Measurements from ENCODE around the gene SHC2.

DNA sequence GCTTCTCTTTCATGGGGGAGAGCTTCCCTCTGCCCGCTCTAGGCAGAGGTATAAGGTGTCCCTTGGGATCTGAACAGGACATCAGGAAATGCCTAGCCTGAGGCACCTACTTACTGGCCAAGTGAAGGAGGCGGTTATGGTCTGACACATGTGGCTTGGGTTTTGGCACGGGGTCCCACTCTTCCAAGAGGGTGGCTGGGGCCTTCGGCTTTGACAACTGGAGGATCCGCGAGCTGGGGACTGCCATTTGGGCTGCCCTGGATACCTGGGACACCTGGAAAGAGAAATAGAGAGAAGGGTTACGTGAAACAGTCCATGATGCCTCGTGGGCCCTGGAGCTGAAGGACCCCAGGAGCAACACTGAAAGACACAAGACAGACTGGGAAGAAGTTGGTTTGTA is 93.9 kb downstream of the SHC2 start:
- TF ChIP-seq EZH2phosphoT487 (IDR thresholded peaks at IDR 0.05; ENCODE audit: borderline replicate concordance, low read length), result no peak
- TF ChIP-seq, protein P1, sequence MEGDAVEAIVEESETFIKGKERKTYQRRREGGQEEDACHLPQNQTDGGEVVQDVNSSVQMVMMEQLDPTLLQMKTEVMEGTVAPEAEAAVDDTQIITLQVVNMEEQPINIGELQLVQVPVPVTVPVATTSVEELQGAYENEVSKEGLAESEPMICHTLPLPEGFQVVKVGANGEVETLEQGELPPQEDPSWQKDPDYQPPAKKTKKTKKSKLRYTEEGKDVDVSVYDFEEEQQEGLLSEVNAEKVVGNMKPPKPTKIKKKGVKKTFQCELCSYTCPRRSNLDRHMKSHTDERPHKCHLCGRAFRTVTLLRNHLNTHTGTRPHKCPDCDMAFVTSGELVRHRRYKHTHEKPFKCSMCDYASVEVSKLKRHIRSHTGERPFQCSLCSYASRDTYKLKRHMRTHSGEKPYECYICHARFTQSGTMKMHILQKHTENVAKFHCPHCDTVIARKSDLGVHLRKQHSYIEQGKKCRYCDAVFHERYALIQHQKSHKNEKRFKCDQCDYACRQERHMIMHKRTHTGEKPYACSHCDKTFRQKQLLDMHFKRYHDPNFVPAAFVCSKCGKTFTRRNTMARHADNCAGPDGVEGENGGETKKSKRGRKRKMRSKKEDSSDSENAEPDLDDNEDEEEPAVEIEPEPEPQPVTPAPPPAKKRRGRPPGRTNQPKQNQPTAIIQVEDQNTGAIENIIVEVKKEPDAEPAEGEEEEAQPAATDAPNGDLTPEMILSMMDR (conservative IDR thresholded peaks at IDR 0.05; ENCODE audit: low read depth, low read length), result no peak
- TF ChIP-seq EZH2 (IDR thresholded peaks at IDR 0.05; ENCODE audit: low read length, unreplicated experiment), result no peak

Measured in PC-3 (cell line).